Endothelial cell of umbilical vein (primary cell): ENCODE results near the gene ANAPC13. TPM values are rescaled to one million over a fixed set of nuclear protein-coding genes. Genes with fewer than 3 reads are reported as not detected.

Source experiments
- BruUV-seq: library from RNA; stranded (reverse); fragments of 400-500 nt; replicated peaks from 2 replicates; lab custom pipeline; 2021; lab: Mats Ljungman, UMichigan
- CTCF ChIA-PET: fragments of 300-600, 350-600 bp; sonication (Branson Sonifier 250); formaldehyde crosslinking; loops from one replicate; lab custom pipeline; 2021; ENCODE audit warnings: antibody characterized with exemption, inconsistent platforms; lab: Charles Lee
- POLR2A ChIA-PET: fragments of 300-600, 350-600 bp; sonication (Branson Sonifier 250); formaldehyde crosslinking; loops from one replicate; lab custom pipeline; 2021; ENCODE audit warnings: antibody characterized with exemption, inconsistent platforms; lab: Charles Lee
- DNase-seq: peaks from one replicate; pipeline ENCODE4 v3.0.0-alpha.2; 2011; ENCODE audit warnings: low read depth, low spot score
- FAIRE-seq: peaks from 2 replicates; lab custom pipeline; 2011; peaks lifted over from hg19 to GRCh38; lab: Jason Lieb, UNC
- H2AFZ ChIP-seq: 2 replicates; pipeline ENCODE4 v1.6.0; 2012; ENCODE audit warnings: low read depth, low read length, control low read depth, inconsistent platforms
- H3K27ac ChIP-seq: 2 replicates; pipeline ENCODE4 v1.5.1; 2011; ENCODE audit warnings: low read depth, mild to moderate bottlenecking, control low read depth, low read length, moderate library complexity; ENCODE audit not compliant: insufficient read depth
- H3K27me3 ChIP-seq, 2 experiments: 2 replicates each; pipeline versions ENCODE4 v1.6.0 to v1.6.1; 2011; ENCODE audit warnings: low read length in 2 of 2, mixed read lengths in 1 of 2; ENCODE audit not compliant: control insufficient read depth in 2 of 2, insufficient read depth in 2 of 2
- H3K36me3 ChIP-seq, 2 experiments: 2 replicates in 1 of 2; 3 replicates in 1 of 2; pipeline ENCODE4 v1.5.1; 2011; ENCODE audit warnings: low read length in 2 of 2, mild to moderate bottlenecking in 1 of 2, moderate library complexity in 1 of 2; ENCODE audit not compliant: control insufficient read depth in 2 of 2, insufficient read depth in 2 of 2; ENCODE audit errors: extremely low read depth in 1 of 2
- H3K4me1 ChIP-seq: 3 replicates; pipeline ENCODE4 v1.5.1; 2011; ENCODE audit warnings: mild to moderate bottlenecking, low read length; ENCODE audit not compliant: control insufficient read depth, insufficient read depth; ENCODE audit errors: extremely low read depth
- H3K4me2 ChIP-seq: 2 replicates; pipeline ENCODE4 v1.6.1; 2011; ENCODE audit warnings: low read length, control low read depth, mixed read lengths; ENCODE audit not compliant: insufficient read depth
- H3K4me3 ChIP-seq, 3 experiments: fragments of 200-600 bp in 1 of 3; sonication (generic), shearing (Covaris generic) in 1 of 3; replicated peaks in 1 of 3; 2 replicates each; pipeline ENCODE4 v1.5.1; 2011 to 2016; ENCODE audit warnings: control low read depth in 3 of 3, low read length in 3 of 3, mild to moderate bottlenecking in 2 of 3, inconsistent platforms in 1 of 3, low read depth in 1 of 3, moderate library complexity in 1 of 3; ENCODE audit not compliant: insufficient read depth in 1 of 3
- H3K79me2 ChIP-seq: 2 replicates; pipeline ENCODE4 v1.6.0; 2012; ENCODE audit warnings: low read length, inconsistent platforms; ENCODE audit not compliant: control insufficient read depth, insufficient read depth
- H3K9ac ChIP-seq: replicated peaks from 2 replicates; pipeline ENCODE3; 2011; ENCODE audit warnings: low read length, control low read depth; ENCODE audit not compliant: insufficient read depth; ENCODE audit errors: extremely low read depth
- H3K9me1 ChIP-seq: replicated peaks from 3 replicates; pipeline ENCODE4 v1.6.0; 2011; ENCODE audit warnings: mild to moderate bottlenecking, low read length; ENCODE audit not compliant: control insufficient read depth, insufficient read depth; ENCODE audit errors: extremely low read depth
- H3K9me3 ChIP-seq: replicated peaks from 2 replicates; pipeline ENCODE4 v1.5.1; 2012; ENCODE audit warnings: low read length, inconsistent platforms; ENCODE audit not compliant: control insufficient read depth, insufficient read depth
- H4K20me1 ChIP-seq: replicated peaks from 2 replicates; pipeline ENCODE3; 2011; ENCODE audit warnings: mild to moderate bottlenecking, low read length; ENCODE audit not compliant: control insufficient read depth, insufficient read depth; ENCODE audit errors: extremely low read depth
- EZH2 ChIP-seq: IDR thresholded peaks from 2 replicates; pipeline ENCODE4 v1.6.1; 2012; ENCODE audit warnings: borderline replicate concordance, low read depth, mild to moderate bottlenecking, moderate library complexity, low read length, inconsistent platforms; ENCODE audit not compliant: severe bottlenecking
- FOS ChIP-seq: IDR thresholded peaks from 2 replicates; pipeline ENCODE4 v1.6.1; 2011; ENCODE audit warnings: mild to moderate bottlenecking, low read length, moderate library complexity, borderline replicate concordance; ENCODE audit not compliant: insufficient read depth
- GATA2 ChIP-seq: IDR thresholded peaks from 2 replicates; pipeline ENCODE4 v1.7.0; 2011; ENCODE audit warnings: low read depth, mild to moderate bottlenecking, moderate library complexity, mixed read lengths, low read length; ENCODE audit not compliant: insufficient read length, insufficient read depth
- JUN ChIP-seq: IDR thresholded peaks from 2 replicates; pipeline ENCODE4 v1.6.1; 2011; ENCODE audit warnings: borderline replicate concordance, low read depth; ENCODE audit not compliant: insufficient read length, insufficient read depth
- MYC ChIP-seq: IDR thresholded peaks from one replicate; pipeline ENCODE4 v1.6.1; 2011; ENCODE audit warnings: mild to moderate bottlenecking, low read depth, low read length
- POLR2A ChIP-seq: IDR thresholded peaks from 2 replicates; pipeline ENCODE4 v1.6.1; 2012; ENCODE audit warnings: low read depth, mild to moderate bottlenecking, control low read depth, low read length
- POLR2AphosphoS5 ChIP-seq: IDR thresholded peaks from 2 replicates; pipeline ENCODE4 v1.6.1; 2012; ENCODE audit warnings: low read depth, mild to moderate bottlenecking, control low read depth, low read length, moderate library complexity; ENCODE audit not compliant: insufficient read depth
- dilution Hi-C: fragments of 300-500 bp; cut with MboI; formaldehyde crosslinking; loops from one replicate; pipeline ENCODE4 v1.15.0; 2019; ENCODE audit warnings: low sequenced_read_pairs; ENCODE audit not compliant: extremely low pct_ligation_motif_present
- intact Hi-C: fragments of 100-400 bp; cut with micrococcal nuclease; formaldehyde crosslinking; loops from one replicate; pipeline ENCODE4 v1.10.0; 2022
- polyA plus RNA-seq, 4 experiments: library from polyadenylated mRNA; depleted of rRNA in 3 of 4; stranded (reverse) in 3 of 4; unstranded in 1 of 4; fragments of >200 nt; gene quantifications; 2 replicates each; pipeline versions ENCODE4 v1.2.1 to v1.2.3, GENCODE V29; 2011 to 2012; ENCODE audit warnings: missing spikeins in 1 of 4
- total RNA-seq: library from RNA; stranded (reverse); gene quantifications from 2 replicates; pipeline ENCODE4 v1.2.3, GENCODE V29; 2021
- TF ChIP-seq, protein P1 (sequence below), 2 donors: IDR thresholded peaks; 1 replicate in 1 of 2; 2 replicates in 1 of 2; pipeline ENCODE4 v1.5.1; 2011; ENCODE audit warnings: low read length in 2 of 2, mild to moderate bottlenecking in 2 of 2, moderate library complexity in 2 of 2, control low read depth in 1 of 2, inconsistent platforms in 1 of 2, low read depth in 1 of 2; ENCODE audit not compliant: insufficient read depth in 1 of 2; ENCODE audit errors: extremely low read depth in 1 of 2
- TF ChIP-seq, protein P2 (sequence below): IDR thresholded peaks from 2 replicates; pipeline ENCODE4 v1.6.1; 2011; ENCODE audit not compliant: insufficient read depth, insufficient read length

ANAPC13 gene
- total and polyA plus RNA-seq, 2 donors (not counting 3 experiments of a cell fraction or from before 2014, with no cell fraction given) = 48.4 to 50.8 TPM

DNA sequence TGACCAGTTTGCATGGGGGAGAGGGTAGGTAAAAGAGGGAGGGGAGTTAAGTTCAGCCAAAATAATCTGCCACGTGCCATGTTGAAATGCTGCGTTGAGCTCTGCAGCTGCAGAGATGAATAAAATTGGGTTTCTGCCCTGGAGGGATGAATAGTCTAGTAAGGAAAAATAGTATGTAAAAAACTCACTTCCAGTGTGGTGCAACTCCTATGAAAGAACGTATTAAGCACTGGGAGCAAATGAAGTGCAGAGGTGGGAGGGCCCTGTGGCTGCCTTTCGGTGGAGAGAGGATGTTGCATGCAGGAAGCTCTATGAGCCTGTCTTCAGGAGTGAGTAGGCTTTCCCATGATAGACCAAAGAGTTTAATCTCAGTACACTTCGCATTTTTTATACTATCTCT lies 8.7 kb upstream of the ANAPC13 start:
- POLR2A ChIA-PET = no interaction called here
- dilution Hi-C loops = no loop called here
- H3K27me3 ChIP-seq = no peaks in the 10 kb centered on the region
- no TSS peak for BruUV-seq
- FAIRE-seq (no peak), DNase-seq (no peak)
- H3K9me3 ChIP-seq = no peaks in the 10 kb centered on the region
- H3K27ac ChIP-seq = no peak overlapping the region
- intact Hi-C loops = no loop called here
- no peaks in the 10 kb centered on the region for H3K36me3 ChIP-seq
- no peak overlapping the region for H3K4me2 ChIP-seq
- H3K4me1 ChIP-seq = no peaks in the 10 kb centered on the region
- H4K20me1 ChIP-seq = no peaks in the 10 kb centered on the region
- CTCF ChIA-PET = interaction anchor here (0.6 to 1.3 kb wide), 3 partner anchors 12 to 116 kb away, joined by 3 to 4 read pairs (median 3); no protein-coding TSS in a partner anchor
- no peak overlapping the region for H2AFZ ChIP-seq
- no peak overlapping the region for H3K9ac ChIP-seq
- no peak for TF ChIP-seq FOS
- no peak for TF ChIP-seq POLR2A
- TF ChIP-seq GATA2 = no peak
- TF ChIP-seq, protein P1, sequence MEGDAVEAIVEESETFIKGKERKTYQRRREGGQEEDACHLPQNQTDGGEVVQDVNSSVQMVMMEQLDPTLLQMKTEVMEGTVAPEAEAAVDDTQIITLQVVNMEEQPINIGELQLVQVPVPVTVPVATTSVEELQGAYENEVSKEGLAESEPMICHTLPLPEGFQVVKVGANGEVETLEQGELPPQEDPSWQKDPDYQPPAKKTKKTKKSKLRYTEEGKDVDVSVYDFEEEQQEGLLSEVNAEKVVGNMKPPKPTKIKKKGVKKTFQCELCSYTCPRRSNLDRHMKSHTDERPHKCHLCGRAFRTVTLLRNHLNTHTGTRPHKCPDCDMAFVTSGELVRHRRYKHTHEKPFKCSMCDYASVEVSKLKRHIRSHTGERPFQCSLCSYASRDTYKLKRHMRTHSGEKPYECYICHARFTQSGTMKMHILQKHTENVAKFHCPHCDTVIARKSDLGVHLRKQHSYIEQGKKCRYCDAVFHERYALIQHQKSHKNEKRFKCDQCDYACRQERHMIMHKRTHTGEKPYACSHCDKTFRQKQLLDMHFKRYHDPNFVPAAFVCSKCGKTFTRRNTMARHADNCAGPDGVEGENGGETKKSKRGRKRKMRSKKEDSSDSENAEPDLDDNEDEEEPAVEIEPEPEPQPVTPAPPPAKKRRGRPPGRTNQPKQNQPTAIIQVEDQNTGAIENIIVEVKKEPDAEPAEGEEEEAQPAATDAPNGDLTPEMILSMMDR (IDR thresholded peaks at IDR 0.05; ENCODE audit: extremely low read depth in 1 of 2, insufficient read depth in 1 of 2, low read depth in 1 of 2, low read length in 2 of 2) = no peak
- TF ChIP-seq, protein P2, sequence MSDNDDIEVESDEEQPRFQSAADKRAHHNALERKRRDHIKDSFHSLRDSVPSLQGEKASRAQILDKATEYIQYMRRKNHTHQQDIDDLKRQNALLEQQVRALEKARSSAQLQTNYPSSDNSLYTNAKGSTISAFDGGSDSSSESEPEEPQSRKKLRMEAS = no peak
- TF ChIP-seq MYC = no peak
- TF ChIP-seq EZH2 = no peak
- TF ChIP-seq JUN = no peak
- TF ChIP-seq POLR2AphosphoS5 = no peak
- H3K4me3 ChIP-seq = no peak overlapping the region
- H3K79me2 ChIP-seq = peaks cover 41% of the 10 kb centered on the region
- H3K9me1 ChIP-seq = no peaks in the 10 kb centered on the region
